Measurements from ENCODE around the gene KYNU. TPM values are rescaled to one million over a fixed set of nuclear protein-coding genes. Genes with fewer than 3 reads are reported as not detected.
"Not testable (repeated sequence)": the region's sequence is repeated elsewhere in the genome, so short reads cannot be mapped to it uniquely, and the experiment has no call there.

The KYNU gene
- total RNA-seq, 1 donor from 2014 or later = 0.53 TPM

- Mint-ChIP-seq H3K27ac (no peak overlapping the region), H3K4me1 (ENCODE audit: unreplicated experiment) (peaks cover 4% of the 10 kb centered on the region), H3K9me3 (no peaks in the 10 kb centered on the region), H3K4me3 (no peak overlapping the region), H3K36me3 (no peaks in the 10 kb centered on the region), H3K27me3 (no peaks in the 10 kb centered on the region)
- DNase-seq (ENCODE audit: extremely low spot score, unreplicated experiment) = no peak
- TF ChIP-seq CTCF (conservative IDR thresholded peaks at IDR 0.05) = peak; percentile 99
These were observed 157.0 kb downstream of the KYNU start for GRCh38 chr2:143034292-143035074.

- no peaks in the 10 kb centered on the region for H3K36me3 Mint-ChIP-seq
- no peaks in the 10 kb centered on the region for H3K27me3 Mint-ChIP-seq
- H3K4me1 Mint-ChIP-seq (ENCODE audit: unreplicated experiment) = no peaks in the 10 kb centered on the region
- no peak for TF ChIP-seq CTCF (conservative IDR thresholded peaks at IDR 0.05)
- H3K27ac Mint-ChIP-seq = no peak overlapping the region
- no peak for DNase-seq (ENCODE audit: extremely low spot score, unreplicated experiment)
- H3K9me3 Mint-ChIP-seq = peaks cover 9% of the 10 kb centered on the region
- H3K4me3 Mint-ChIP-seq = no peak overlapping the region
These were observed 174.0 kb downstream of the KYNU start for GRCh38 chr2:143051465-143051864.

- H3K27me3 Mint-ChIP-seq; H3K4me3 Mint-ChIP-seq; H3K27ac Mint-ChIP-seq; H3K36me3 Mint-ChIP-seq; H3K4me1 Mint-ChIP-seq (ENCODE audit: unreplicated experiment); DNase-seq (ENCODE audit: extremely low spot score, unreplicated experiment): not testable (repeated sequence)
- H3K9me3 Mint-ChIP-seq = peaks cover 14% of the 10 kb centered on the region
These were observed 176.0 kb downstream of the KYNU start for GRCh38 chr2:143053437-143053836.

- TF ChIP-seq CTCF (conservative IDR thresholded peaks at IDR 0.05) = no peak
These were observed 179.1 kb downstream of the KYNU start for GRCh38 chr2:143056550-143056949.

GRCh38 chr2:143058851-143059250 is 181.4 kb downstream of the KYNU start:
- H3K4me3 Mint-ChIP-seq = no peak overlapping the region
- no peaks in the 10 kb centered on the region for H3K36me3 Mint-ChIP-seq
- no peak overlapping the region for H3K27ac Mint-ChIP-seq
- no peak for DNase-seq (ENCODE audit: extremely low spot score, unreplicated experiment)
- TF ChIP-seq CTCF (conservative IDR thresholded peaks at IDR 0.05) = no peak
- no peaks in the 10 kb centered on the region for H3K27me3 Mint-ChIP-seq
- H3K9me3 Mint-ChIP-seq = peaks cover 8% of the 10 kb centered on the region
- no peaks in the 10 kb centered on the region for H3K4me1 Mint-ChIP-seq (ENCODE audit: unreplicated experiment)

More at GRCh38 chr2:143056550-143056949, 179.1 kb downstream of the KYNU start:
- Mint-ChIP-seq H3K36me3 (no peaks in the 10 kb centered on the region), H3K4me3 (no peak overlapping the region), H3K4me1 (ENCODE audit: unreplicated experiment) (no peaks in the 10 kb centered on the region), H3K27me3 (no peaks in the 10 kb centered on the region), H3K9me3 (peaks cover 14% of the 10 kb centered on the region), H3K27ac (no peak overlapping the region)
- no peak for DNase-seq (ENCODE audit: extremely low spot score, unreplicated experiment)

GRCh38 chr2:143063612-143064200 is 186.2 kb downstream of the KYNU start:
- Mint-ChIP-seq H3K27ac (no peak overlapping the region), H3K27me3 (no peaks in the 10 kb centered on the region), H3K9me3 (no peaks in the 10 kb centered on the region), H3K4me3 (no peak overlapping the region), H3K4me1 (ENCODE audit: unreplicated experiment) (no peaks in the 10 kb centered on the region), H3K36me3 (no peaks in the 10 kb centered on the region)
- no peak for DNase-seq (ENCODE audit: extremely low spot score, unreplicated experiment)
- no peak for TF ChIP-seq CTCF (conservative IDR thresholded peaks at IDR 0.05)
